ENCODE measurements around the gene JUN. TPM values are rescaled to one million over a fixed set of nuclear protein-coding genes. Genes with fewer than 3 reads are reported as not detected.

JUN gene
- polyA plus RNA-seq, 1 donor from 2014 or later, result 124 TPM

DNA sequence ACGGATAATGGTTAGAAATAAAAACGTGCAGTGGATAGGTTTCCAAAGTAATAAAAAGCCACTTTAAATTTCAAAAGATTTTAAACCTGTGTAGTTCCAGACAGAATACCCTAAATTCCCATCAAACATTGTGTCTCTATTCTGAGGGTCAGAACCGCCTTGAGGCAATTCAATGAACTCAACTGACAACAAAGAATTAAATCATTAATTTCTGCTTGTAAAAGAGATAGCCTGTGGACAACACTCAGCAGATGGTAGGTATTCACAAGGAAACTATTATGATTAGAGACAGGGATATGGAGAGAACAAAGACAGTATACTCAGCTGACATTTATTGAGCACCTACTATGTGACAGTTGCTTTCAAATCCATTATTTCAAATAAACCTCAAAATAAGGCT, 35.1 kb upstream of the JUN start:
- Histone ChIP-seq H3K36me3 (ENCODE audit: insufficient read depth, low read length) (no peaks in the 10 kb centered on the region), H3F3A (ENCODE audit: insufficient read depth, low read length, poor library complexity, severe bottlenecking) (no peaks in the 10 kb centered on the region), H3K4me2 (ENCODE audit: low read length) (no peak overlapping the region), H3K4me3 (ENCODE audit: low read length) (no peak overlapping the region), H2AFZ (ENCODE audit: low read depth, low read length) (no peak overlapping the region), H3K9me3 (ENCODE audit: low read length) (no peaks in the 10 kb centered on the region), H3K9ac (ENCODE audit: low read length) (no peak overlapping the region), H4K20me1 (ENCODE audit: insufficient read depth) (no peaks in the 10 kb centered on the region), H3K27me3 (ENCODE audit: insufficient read depth, low read depth, low read length) (peaks cover 27% of the 10 kb centered on the region), H3K79me2 (replicated peaks; ENCODE audit: insufficient read depth, low read length) (no peaks in the 10 kb centered on the region), H3K27ac (ENCODE audit: low read length) (no peak overlapping the region), H3K9me2 (ENCODE audit: insufficient read depth, low read length) (no peaks in the 10 kb centered on the region)
- TF ChIP-seq EZH2 (IDR thresholded peaks at IDR 0.05; ENCODE audit: borderline replicate concordance, insufficient read depth, low read length, poor library complexity, severe bottlenecking), result no peak
- no peak for TF ChIP-seq TAF1 (IDR thresholded peaks at IDR 0.05; ENCODE audit: low read depth)
- TF ChIP-seq EP300 (conservative IDR thresholded peaks at IDR 0.05; ENCODE audit: poor library complexity, severe bottlenecking), result no peak
- TF ChIP-seq MXI1 (conservative IDR thresholded peaks at IDR 0.05; ENCODE audit: poor library complexity, severe bottlenecking), result no peak
- no peak for TF ChIP-seq POLR2AphosphoS5 (IDR thresholded peaks at IDR 0.05)
- TF ChIP-seq, protein P1, sequence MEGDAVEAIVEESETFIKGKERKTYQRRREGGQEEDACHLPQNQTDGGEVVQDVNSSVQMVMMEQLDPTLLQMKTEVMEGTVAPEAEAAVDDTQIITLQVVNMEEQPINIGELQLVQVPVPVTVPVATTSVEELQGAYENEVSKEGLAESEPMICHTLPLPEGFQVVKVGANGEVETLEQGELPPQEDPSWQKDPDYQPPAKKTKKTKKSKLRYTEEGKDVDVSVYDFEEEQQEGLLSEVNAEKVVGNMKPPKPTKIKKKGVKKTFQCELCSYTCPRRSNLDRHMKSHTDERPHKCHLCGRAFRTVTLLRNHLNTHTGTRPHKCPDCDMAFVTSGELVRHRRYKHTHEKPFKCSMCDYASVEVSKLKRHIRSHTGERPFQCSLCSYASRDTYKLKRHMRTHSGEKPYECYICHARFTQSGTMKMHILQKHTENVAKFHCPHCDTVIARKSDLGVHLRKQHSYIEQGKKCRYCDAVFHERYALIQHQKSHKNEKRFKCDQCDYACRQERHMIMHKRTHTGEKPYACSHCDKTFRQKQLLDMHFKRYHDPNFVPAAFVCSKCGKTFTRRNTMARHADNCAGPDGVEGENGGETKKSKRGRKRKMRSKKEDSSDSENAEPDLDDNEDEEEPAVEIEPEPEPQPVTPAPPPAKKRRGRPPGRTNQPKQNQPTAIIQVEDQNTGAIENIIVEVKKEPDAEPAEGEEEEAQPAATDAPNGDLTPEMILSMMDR (IDR thresholded peaks at IDR 0.05; ENCODE audit: poor library complexity, severe bottlenecking), result no peak
- TF ChIP-seq, protein P2, sequence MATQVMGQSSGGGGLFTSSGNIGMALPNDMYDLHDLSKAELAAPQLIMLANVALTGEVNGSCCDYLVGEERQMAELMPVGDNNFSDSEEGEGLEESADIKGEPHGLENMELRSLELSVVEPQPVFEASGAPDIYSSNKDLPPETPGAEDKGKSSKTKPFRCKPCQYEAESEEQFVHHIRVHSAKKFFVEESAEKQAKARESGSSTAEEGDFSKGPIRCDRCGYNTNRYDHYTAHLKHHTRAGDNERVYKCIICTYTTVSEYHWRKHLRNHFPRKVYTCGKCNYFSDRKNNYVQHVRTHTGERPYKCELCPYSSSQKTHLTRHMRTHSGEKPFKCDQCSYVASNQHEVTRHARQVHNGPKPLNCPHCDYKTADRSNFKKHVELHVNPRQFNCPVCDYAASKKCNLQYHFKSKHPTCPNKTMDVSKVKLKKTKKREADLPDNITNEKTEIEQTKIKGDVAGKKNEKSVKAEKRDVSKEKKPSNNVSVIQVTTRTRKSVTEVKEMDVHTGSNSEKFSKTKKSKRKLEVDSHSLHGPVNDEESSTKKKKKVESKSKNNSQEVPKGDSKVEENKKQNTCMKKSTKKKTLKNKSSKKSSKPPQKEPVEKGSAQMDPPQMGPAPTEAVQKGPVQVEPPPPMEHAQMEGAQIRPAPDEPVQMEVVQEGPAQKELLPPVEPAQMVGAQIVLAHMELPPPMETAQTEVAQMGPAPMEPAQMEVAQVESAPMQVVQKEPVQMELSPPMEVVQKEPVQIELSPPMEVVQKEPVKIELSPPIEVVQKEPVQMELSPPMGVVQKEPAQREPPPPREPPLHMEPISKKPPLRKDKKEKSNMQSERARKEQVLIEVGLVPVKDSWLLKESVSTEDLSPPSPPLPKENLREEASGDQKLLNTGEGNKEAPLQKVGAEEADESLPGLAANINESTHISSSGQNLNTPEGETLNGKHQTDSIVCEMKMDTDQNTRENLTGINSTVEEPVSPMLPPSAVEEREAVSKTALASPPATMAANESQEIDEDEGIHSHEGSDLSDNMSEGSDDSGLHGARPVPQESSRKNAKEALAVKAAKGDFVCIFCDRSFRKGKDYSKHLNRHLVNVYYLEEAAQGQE (IDR thresholded peaks at IDR 0.05; ENCODE audit: borderline replicate concordance), result no peak
- TF ChIP-seq RAD21 (conservative IDR thresholded peaks at IDR 0.05), result no peak
- TF ChIP-seq SMC3 (conservative IDR thresholded peaks at IDR 0.05; ENCODE audit: poor library complexity), result no peak

DNA sequence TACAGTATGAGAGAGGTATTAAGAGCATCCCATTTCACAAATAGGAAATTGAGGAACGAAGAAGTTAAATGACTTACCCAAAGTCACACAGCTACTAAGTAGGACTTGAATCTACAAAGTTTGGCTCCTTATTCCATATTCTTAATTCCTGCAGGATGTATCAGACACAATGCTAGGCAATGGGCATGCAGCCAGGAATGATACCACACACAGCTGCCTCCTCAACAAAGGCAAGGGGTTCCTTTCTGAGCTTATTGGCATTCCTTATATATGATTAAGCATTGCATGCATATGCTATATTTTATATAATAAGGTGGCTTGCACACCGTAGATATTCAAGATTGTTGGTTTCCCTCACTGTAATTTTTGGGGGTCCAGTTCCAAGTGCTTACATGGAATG, 34.2 kb upstream of the JUN start:
- no peaks in the 10 kb centered on the region for H3F3A ChIP-seq (ENCODE audit: insufficient read depth, low read length, poor library complexity, severe bottlenecking)
- TF ChIP-seq, protein P1 (IDR thresholded peaks at IDR 0.05; ENCODE audit: poor library complexity, severe bottlenecking), result no peak
- TF ChIP-seq RAD21 (conservative IDR thresholded peaks at IDR 0.05), result no peak
- no peak for TF ChIP-seq EZH2 (IDR thresholded peaks at IDR 0.05; ENCODE audit: borderline replicate concordance, insufficient read depth, low read length, poor library complexity, severe bottlenecking)
- H2AFZ ChIP-seq (ENCODE audit: low read depth, low read length), result no peak overlapping the region
- no peaks in the 10 kb centered on the region for H3K36me3 ChIP-seq (ENCODE audit: insufficient read depth, low read length)
- H4K20me1 ChIP-seq (ENCODE audit: insufficient read depth), result no peaks in the 10 kb centered on the region
- no peaks in the 10 kb centered on the region for H3K9me2 ChIP-seq (ENCODE audit: insufficient read depth, low read length)
- no peak overlapping the region for H3K9ac ChIP-seq (ENCODE audit: low read length)
- H3K27ac ChIP-seq (ENCODE audit: low read length), result no peak overlapping the region
- H3K4me2 ChIP-seq (ENCODE audit: low read length), result no peak overlapping the region
- H3K79me2 ChIP-seq (replicated peaks; ENCODE audit: insufficient read depth, low read length), result no peaks in the 10 kb centered on the region
- peaks cover 27% of the 10 kb centered on the region for H3K27me3 ChIP-seq (ENCODE audit: insufficient read depth, low read depth, low read length)
- no peak overlapping the region for H3K4me3 ChIP-seq (ENCODE audit: low read length)
- no peaks in the 10 kb centered on the region for H3K9me3 ChIP-seq (ENCODE audit: low read length)

All from neural cell (in vitro differentiated cells).